HG03108 (cell line): ENCODE data around the gene CLUH.

Experiments
- ATAC-seq: cut with Tn5 transposase; IDR thresholded peaks from one replicate; pipeline ENCODE4 v1.9.1; 2021; ENCODE audit warnings: moderate library complexity; ENCODE audit not compliant: unreplicated experiment

Gene CLUH, protein sequence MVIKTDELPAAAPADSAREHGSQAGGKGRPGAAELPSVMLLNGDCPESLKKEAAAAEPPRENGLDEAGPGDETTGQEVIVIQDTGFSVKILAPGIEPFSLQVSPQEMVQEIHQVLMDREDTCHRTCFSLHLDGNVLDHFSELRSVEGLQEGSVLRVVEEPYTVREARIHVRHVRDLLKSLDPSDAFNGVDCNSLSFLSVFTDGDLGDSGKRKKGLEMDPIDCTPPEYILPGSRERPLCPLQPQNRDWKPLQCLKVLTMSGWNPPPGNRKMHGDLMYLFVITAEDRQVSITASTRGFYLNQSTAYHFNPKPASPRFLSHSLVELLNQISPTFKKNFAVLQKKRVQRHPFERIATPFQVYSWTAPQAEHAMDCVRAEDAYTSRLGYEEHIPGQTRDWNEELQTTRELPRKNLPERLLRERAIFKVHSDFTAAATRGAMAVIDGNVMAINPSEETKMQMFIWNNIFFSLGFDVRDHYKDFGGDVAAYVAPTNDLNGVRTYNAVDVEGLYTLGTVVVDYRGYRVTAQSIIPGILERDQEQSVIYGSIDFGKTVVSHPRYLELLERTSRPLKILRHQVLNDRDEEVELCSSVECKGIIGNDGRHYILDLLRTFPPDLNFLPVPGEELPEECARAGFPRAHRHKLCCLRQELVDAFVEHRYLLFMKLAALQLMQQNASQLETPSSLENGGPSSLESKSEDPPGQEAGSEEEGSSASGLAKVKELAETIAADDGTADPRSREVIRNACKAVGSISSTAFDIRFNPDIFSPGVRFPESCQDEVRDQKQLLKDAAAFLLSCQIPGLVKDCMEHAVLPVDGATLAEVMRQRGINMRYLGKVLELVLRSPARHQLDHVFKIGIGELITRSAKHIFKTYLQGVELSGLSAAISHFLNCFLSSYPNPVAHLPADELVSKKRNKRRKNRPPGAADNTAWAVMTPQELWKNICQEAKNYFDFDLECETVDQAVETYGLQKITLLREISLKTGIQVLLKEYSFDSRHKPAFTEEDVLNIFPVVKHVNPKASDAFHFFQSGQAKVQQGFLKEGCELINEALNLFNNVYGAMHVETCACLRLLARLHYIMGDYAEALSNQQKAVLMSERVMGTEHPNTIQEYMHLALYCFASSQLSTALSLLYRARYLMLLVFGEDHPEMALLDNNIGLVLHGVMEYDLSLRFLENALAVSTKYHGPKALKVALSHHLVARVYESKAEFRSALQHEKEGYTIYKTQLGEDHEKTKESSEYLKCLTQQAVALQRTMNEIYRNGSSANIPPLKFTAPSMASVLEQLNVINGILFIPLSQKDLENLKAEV (N-terminal part only)

GRCh38 chr17:2711608-2712299 lies at the start of gene CLUH:
TSS of gene CLUH (minus strand) at chr17:2711764. CDS start at chr17:2711661, 103 bp downstream.
- ATAC-seq, result peak; percentile 66

DNA sequence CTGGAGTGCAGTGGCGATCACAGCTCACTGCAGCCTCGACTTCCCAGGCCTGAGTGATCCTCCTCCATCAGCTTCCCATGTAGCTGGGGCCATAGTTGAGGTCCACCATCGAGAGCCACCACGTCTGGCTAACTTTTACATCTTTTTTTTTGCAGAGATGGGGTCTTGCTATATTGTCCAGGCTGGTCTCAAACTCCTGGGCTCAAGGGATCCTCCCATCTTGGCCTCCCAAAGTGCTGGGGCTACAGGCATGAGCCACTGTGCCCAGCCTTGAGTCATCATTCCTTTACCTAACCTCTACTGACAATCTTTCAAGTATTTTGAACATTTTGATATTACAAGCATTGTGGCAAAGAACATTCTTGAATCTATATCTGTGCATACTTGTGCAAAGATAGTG lies 47.3 kb upstream of the CLUH start:
- ATAC-seq, result no peak

DNA sequence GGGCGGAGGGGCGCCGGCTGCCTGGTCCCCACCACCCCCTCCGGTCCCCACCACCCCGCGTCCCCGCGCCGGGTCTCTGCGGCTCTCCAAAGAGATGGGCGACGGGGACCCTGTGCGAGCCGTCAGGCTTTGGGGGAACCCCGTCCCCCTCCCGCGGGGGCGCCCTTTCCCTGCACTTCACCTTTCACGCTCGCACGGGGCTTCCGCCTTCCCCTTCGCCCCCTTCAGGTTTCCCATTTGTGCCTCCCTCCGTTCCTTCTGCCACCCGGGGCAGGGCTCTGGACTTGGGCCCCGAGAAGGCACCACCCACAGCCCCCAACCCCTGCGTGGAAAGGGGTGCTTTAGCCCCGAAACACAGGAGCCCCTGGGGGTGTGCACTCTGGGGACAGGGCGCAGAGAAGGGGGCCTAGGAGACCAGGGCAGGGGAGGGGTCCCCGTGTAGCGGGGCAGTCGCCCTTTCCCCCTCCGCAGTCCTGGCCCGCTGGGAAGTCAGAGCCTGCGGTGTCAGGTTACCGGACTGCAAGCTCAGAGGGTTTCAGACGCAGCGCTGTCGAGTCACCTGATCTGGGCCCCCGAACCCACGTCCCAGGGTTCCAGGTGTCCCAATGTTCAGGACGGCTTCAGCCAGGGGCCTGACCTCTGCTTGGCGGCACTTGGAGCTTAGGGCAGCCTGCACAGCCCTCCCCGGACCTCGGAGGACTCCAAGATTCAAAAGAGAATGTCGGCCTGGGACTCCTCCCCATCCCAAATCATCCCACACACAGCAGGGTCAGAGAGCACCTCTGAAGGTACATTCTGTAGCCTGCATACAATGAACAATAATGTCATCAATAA lies 44.5 kb upstream of the CLUH start:
- ATAC-seq, result no peak

DNA sequence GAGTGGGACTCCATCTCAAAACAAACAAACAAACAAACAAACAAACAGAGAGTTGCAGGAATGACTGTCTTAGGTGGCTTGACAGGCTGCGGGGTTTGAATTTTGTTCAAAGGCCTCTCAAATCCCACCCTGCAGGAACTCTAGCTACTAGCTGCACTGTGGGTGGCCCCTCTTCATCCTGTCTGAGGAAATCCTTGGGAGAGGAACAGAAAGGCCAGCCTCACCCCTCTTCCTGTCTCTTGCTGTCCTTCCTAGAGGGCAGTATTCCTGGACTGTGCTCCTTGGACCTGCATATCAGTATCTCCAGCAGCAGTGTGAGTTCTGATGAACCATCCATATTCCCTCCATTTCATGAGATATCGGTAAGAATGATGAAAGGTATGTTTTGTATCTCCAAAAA lies 39.9 kb upstream of the CLUH start:
- no peak for ATAC-seq

GRCh38 chr17:2750721-2751120 lies 39.2 kb upstream of the CLUH start:
- no peak for ATAC-seq

DNA sequence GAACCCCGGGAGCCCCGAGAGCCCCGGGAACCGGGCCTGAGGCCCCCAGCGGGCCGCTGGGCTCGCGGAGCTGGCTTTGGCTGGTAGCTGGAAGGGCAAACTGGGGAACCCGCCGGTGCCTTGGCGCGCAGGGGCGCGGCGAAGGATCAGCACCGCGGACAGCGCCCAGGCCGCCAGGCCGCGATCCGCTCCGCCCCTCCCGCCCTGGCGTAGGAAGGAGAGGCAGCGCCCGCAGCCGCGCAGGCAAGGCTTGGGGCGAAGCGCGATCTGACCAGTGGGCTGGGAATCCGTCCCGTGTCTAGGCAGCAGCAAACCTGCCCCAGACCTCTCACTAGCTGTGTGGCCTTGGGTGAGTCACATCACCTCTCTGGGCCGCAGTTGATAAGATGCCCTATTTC lies 38.2 kb upstream of the CLUH start:
- ATAC-seq, result no peak

GRCh38 chr17:2749058-2749783 lies 37.7 kb upstream of the CLUH start, which contains the start of gene CCDC92B:
TSS of gene CCDC92B (minus strand) at chr17:2749652. CDS start at chr17:2735145, 14,507 bp downstream.
- no peak for ATAC-seq

DNA sequence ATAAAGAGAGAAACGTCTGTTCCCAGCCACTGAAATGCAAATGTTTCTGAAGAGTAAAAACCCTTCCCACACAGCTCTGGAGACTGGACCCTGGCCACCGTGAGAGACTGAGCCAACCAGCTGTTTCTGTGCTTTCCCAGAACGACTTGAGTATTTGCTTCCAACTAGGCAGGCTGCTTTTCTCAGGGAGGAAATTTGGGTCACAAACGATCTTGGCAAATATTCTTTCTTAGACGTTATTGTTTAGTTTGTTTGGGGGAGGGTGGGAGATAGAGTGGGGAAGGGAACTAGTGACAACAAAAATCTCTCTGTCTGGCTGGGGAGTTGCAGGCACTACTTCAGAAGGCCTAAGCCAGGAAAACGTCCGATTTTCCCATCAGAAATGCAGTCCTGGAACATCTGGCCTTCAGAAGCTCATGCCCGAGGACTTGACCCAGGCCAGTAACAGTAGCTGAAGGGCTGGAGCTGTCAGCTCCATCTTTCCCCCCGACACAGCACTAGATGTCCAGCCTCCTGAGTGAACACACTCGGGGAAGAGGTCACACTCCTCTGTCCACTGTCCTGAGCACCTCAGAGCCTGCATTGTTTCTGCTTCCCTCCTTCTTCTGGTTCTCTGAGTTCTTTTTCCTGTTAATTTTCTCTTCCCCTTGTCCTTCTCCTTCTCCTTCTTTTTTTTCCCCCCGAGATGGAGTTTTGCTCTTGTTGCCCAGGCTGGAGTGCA lies 33.9 kb upstream of the CLUH start:
- no peak for ATAC-seq

DNA sequence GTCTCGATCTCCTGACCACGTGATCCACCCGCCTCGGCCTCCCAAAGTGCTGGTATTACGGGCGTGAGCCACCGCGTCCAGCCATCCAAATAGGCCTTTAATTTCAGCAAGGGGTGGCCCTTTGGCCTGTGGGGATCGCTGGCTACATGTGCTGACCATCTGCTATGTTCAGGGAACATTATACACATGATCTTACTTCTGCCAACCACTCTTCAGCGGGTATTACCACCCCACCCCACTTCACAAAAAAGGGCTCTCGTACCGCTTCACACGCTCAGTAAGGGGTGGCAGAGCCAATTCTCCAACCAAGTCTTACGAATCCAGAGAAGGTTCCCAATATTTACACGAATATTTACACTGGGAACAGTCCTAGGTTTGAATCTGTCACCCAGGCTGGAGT lies 26.1 kb upstream of the CLUH start:
- ATAC-seq, result no peak

DNA sequence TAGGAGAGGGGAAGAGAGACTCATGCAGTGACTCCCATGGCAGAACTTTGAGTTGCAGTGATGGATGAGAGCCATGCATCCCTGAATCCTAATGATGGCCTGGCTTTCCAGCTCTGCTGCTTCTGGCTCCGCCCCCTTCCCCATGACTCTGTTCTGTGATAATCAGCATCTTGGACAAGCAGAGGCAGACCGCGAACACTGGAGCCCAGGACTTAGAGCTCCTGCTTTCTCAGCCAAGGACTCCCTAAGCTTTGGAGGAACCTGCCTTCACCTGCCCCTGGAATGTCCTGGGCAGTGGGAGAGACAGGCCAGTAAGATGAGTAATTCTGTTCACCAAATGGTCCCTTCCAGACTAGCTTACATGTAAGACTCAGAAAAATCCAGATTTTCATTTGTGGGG lies 25.4 kb upstream of the CLUH start:
- ATAC-seq, result no peak

- ATAC-seq, result no peak
Observed at GRCh38 chr17:2735896-2736295, 24.3 kb upstream of the CLUH start.

DNA sequence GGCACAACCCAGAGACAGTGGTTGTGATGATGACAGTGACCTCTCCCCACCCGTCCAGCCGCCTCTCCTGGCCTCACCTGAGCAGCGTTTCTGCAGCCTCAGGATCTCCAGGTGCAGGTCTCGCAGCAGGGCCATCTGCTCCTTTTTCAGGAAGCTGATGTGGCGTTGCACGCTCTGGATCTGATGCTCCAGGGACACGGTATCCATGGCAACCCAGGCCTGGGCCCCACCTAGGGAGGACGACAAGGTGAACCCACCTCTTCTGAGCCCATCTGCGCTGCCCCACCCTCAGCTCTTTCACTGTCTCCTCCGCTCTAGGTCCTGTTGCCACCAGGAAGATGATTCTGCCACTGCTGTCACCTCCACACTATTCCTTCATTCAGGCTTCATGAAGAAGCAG lies 23.4 kb upstream of the CLUH start:
- ATAC-seq, result no peak

DNA sequence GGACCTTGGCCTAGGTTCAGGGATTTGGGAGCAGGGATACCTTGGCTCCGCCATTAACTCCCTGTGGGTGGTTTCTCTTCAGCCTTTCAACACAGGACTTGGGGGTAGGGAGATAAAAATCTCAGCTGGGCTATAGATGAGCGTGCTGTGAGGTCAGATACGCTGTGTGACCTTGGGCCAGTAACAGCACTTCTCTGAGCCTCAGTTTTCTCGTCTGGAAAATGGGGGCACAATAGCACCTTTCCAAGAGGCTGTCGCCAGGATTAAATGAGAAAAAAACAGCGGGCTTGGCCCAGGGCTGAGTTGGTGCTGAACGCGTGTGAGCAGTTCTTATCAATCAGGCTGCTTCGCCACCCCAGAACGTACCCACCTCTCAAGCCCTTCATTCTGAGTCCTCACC lies 20.2 kb upstream of the CLUH start:
- ATAC-seq, result no peak

DNA sequence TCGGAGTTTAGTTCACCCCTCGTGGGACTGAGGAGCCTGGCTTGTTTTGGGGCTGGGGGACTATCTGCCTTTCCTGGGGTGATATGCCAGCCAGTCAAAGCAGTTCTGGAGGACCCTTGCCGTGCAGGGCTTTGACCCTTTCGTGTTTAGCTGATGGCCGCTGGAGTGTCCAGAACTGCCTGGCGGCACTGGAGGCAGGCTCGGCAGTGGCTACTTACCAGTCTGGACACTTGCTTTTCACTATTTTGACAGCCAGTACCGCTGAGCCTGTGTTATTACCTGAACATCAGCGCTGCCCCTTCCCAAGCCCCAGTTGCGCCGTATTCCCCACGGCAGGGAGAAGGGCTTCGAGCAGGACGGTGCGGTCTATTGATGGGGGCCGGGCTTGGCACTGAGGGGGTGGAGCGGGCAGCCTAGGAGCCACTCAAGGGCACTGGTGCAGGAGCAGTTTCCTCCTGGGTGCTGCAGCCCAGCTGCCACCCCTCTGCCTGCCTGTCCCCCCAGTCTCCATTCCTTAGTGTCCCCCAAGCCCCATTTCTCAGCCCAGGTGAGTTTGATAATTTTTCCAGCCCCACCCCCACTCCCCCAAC lies 19.3 kb upstream of the CLUH start:
- ATAC-seq, result no peak

DNA sequence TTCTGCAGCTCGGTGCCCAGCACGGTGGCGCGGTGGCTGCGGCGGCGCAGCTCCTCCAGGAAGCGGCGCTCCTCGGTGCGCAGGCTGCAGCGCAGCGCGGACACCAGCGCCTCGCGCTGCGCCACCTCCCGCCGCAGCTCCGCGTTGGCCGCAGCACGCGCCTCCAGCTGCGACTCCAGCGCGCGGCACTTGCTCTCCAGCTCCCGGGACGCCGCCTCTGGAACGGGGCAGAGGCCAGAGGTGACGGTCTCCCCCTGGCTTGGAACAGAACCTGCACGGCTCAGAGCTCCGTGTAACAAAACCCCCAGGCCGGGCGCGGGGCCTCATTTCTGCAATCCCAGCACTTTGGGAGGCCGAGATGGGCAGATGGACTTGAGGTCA lies 13.2 kb upstream of the CLUH start:
- no peak for ATAC-seq

- ATAC-seq, result no peak
Observed at GRCh38 chr17:2723997-2724783, 12.6 kb upstream of the CLUH start.

GRCh38 chr17:2723505-2723996 lies 12.0 kb upstream of the CLUH start:
- no peak for ATAC-seq
